Activated T-cell treated with anti-CD3 and anti-CD28 coated beads, Interleukin-2, amount 50 U/mL, for 1 hour (primary cell): Measurements from ENCODE around the gene MTUS2.

Experiments used
- DNase-seq: peaks from one replicate; pipeline ENCODE4 v3.0.0-alpha.2; 2020

Gene MTUS2

DNA sequence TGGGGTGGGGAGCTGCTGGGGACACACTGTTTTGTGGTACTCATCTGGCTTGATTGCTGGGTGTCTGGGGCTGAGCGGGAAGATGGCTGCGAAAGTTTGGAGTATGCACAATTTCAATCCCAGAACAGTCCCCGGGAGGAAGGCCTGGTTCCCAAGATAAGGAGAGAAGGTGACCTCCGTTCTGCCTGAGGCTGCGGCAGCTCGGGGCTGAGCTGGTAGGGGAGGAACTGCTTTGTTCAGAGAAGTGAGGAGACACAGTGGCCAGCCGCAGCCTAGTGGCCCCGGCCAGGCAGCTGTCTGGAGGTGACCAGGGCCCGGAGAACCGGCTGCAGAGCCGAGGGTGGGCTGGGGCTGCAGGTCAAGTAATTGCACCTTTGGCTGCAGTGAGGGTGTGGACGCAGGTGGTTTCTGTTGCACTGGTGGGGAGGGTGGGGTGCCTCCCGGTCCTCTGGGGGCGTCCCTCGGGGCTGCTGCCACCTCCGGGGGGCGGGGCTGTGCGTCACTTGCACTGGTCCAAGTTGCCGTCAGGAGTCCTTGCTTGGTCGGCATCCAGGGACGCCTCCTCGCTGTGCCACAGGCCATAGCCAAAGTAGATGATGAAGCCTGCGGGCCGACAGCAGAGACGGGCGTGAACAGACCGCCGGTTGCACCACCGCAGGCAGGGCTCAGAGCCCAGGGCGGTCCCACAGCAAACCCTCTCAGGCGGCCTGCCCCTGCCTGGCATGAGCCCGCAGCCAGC, 694.0 kb downstream of the MTUS2 start:
- DNase-seq = no peak

DNA sequence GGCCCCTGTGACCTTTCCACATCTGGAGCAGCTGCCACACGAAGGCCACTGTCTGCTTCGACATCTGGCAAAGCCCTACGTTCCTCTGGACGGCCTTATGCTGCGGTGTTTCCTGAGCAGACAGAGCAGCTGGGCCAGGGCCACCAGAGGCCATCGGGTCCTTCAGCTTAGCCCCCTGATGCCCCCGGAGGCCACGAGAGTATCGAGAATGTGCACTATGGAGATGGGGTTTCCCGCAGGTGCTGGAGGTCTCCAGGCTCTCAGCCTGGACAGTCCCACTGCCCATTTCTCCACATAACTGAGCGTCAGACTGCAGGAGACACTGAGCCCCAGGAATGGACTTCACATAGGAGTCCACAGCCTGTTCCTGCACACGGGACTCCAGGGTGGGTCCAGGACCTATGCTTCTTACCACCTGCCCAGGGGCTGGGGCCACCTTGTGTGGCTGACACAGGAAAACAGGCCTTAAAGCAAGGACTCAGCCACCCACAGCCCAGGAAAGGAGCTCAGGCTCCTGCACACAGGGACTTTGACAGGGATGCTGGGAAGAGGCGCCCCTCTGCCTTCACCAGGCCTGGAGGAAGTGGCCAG, 694.7 kb downstream of the MTUS2 start:
- DNase-seq = peak; percentile 15

DNA sequence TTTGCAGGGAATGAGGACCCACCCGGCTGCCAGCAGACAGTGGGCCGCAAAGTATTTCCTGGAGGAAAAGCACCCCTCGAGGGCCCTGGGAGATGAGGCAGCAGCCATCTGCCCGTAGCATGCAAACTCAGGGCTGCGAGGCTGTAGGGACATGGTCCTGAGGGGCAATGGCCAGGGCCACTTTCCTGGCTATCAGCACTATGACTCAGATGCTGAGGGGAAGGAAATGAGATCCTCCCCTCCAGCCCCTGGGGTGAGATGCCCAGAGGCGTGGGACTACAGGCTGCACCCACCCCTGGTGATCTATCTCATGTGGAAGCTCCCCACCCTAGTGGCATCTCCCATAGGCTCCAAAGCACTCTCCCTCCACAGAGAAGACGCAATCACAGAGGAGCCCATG, 695.2 kb downstream of the MTUS2 start:
- DNase-seq = peak; percentile 11

DNA sequence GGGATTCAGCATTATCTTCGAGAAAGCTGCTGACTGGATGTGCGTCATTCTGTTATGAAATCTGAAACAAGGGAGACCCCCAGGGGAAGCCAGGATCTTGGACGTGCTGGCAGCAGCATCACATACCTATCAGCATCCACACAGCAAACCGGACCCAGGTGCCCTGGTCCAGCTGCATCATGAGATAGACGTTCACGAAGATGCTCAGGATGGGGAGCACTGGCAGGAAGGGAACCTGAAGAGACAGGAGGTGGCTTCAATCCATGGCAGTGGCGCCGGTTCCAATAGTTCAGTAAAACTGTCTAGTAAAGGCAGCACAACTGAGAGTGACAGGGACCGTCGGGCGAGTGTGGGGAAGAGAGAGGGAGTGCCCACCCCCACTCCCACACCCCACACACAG, 695.9 kb downstream of the MTUS2 start:
- DNase-seq = peak; percentile 10

DNA sequence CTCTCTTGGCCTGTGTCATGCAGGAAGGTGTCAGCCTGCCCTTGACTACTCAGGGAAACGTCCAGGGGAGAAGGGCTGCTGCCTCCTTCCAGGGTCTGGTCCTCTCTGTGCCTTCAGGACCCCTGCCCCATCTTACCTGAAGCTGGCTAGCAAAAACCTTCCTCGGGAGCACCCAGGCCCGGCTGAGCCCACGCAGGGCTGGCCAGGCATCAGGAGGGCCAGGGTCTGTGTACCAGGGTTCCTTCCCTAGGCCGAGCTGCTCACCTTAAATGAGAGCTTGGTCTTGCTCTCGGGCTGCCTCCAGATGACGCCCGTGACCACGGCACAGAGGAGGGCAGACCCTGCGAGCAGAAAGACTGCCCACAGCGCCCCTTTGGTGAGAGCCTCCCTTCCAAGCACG, 696.7 kb downstream of the MTUS2 start:
- peak; percentile 11 for DNase-seq

DNA sequence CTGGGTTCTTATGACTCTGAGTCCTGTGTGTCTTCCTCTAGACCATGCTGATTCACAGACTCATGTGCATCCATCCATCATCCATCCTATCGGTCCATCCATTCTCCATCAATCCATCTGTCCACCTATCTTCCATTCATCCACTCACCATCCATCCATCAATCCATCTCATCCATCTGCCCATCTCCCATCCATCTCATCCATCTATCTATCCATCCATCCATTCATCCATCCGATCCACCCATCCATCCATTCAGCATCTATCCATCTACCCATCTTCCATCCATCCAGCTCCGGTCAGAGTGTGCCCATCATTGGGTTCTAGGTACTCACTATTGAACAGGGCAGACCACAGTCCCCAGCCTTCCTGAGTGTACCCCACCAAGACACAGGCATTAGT, 699.8 kb downstream of the MTUS2 start:
- DNase-seq = no peak

DNA sequence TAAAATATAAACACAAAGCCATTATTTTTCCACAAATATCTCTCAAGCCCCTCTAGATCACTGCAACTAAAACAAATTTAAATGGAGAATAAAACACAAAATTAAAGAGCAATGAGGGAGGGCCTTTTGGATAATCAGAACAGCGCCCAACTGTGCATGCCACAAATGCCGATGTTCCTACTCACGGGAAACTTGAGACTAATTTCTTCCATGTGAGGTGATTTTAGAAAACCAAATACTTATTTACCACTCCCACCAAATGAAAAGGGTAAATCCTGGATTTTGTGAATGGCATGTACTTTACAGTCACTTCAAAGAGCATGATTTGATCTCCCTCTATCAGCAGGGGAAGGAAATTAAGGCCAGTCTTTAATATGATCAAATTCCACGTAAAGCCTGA, 700.5 kb downstream of the MTUS2 start:
- no peak for DNase-seq

DNA sequence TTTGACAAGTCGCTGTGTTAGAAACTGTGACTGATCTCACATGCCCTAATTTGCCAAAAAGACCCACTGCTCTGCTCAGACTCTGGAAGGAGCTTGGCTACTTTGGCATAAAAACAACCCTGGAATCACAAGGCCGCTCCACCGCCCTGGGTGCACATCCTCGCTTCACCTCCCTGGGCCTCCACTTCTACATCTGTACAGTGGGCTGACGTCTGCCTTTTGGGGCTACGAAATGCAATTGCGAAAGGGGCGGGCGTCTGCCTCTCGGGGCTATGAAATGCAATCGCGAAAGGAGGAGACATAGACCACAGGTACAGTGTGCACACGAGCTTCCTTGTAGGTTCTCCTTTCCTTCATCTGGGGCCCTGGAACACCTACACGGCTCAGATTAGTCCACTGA, 701.2 kb downstream of the MTUS2 start:
- DNase-seq = peak; percentile 10

DNA sequence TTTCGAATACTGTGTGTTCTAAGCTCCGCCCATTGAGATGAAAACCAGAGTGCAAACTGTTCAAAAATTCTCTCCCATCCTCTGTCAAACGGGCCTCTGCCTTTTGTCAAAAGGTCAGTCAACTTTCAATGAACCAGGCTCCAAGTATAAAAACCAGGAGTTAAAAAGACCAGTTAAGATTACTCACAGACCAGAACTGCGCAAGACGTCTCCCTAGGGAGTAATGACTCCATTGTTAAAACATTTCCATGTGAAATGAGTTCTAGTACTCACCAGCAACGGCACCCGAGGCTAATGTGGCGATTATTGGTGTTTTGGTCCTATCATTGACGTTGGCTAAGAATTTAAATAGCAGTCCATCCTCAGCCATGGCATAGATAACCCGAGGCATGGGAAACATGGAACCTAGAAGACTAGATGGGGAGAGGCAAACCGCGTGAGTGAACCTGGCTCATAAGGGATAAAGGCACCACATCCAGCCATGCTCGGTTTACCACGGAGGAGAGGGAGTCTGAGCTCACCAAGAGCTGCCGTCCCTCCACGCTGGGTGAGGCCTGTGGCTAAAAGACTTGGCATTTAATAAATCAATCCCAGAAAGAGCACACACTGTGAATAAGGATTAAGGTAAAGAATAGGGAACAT, 702.0 kb downstream of the MTUS2 start:
- no peak for DNase-seq

DNA sequence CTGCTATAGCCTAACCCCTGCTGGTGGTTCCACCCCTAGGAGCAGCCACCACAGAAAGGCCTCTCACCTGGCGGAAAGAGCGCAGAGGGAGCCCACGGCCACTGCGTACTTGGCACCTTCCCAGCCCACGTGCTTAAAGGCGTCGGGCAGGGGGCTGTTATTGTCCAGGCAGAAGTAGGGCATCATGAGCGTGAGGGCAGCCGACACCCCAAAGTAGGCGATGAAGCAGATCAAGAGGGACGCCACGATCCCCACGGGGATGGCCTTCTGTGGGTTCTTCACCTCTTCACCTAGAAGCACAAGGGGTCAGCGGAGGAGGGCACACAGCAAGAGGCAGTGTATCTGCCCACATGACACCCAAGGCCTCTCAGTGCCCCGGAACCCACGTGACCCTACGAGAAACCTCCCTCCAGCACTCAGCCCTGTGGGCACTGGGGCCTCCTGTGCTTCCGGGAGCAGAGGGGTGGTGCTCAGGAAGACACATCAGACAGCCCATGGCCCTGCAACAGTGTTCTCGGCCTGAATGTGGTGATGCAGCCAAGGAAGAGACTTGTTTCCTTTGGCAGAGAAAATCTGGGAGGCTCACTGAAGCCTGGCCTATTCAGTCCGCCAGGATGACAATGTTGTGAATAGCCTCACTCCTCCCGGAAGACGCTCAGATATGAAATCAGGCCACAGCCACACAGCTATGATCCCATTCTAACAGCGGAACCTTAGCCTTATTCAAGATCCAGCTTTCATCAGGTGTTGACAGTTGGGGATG, 703.2 kb downstream of the MTUS2 start:
- DNase-seq = peak; percentile 15

DNA sequence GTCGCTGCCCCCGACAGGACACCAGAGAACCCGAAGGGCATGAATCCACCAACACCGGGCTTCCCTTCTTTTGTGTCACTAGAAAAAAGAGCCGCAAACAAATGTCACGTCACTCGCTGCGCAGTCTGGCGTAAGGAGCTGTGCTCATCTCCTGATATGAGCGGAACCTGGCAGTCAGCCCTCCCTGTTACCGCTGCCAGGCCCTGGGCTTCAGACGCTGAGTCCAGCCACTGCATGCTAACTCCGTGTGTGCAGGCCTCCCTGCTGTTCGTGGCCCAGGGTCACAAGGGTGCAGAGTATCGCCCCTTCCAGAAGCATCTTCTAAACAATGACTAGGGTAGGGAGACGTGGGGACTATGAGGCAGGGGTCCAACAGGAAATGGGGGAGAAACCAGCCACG, 704.0 kb downstream of the MTUS2 start:
- DNase-seq = peak; percentile 7

DNA sequence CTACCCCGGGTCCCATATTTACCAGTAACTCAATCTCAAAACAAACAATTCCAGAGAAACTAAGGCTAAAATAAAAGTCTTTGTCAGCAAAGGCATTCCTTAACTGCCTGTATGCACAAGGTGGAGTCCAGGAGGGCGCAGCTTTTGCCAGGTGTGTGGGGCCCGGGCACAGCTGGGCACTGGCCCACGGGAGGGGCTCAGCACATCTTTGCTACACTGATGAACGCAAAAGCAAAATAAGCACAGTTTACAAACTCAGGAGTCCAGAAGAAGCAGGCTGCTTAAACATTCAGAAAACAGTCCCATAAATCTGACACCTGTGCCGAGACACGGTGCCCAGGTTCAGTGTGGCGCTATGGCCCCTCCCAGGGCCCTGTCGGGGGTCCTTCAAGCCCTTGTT, 704.5 kb downstream of the MTUS2 start:
- DNase-seq = peak; percentile 6

DNA sequence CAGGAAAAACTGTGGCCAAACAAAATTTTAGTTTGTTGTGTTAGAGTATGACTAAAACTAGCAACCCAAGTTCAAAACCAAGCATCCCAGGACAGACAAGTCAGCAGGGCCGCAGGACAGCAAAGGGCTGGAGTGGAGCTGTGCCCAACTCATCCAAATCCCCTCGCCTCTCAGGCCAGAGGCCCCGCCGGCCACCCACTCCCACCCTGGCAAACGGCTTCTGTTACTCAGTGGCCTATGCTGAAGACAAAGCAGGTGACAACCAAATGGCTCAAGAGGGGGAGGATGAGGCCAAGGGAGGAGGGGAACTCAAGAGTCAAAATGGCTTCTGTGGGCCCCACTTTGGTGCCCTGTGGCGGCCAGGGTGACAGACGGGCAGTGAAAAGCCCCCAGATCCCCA, 705.6 kb downstream of the MTUS2 start:
- DNase-seq = no peak

DNA sequence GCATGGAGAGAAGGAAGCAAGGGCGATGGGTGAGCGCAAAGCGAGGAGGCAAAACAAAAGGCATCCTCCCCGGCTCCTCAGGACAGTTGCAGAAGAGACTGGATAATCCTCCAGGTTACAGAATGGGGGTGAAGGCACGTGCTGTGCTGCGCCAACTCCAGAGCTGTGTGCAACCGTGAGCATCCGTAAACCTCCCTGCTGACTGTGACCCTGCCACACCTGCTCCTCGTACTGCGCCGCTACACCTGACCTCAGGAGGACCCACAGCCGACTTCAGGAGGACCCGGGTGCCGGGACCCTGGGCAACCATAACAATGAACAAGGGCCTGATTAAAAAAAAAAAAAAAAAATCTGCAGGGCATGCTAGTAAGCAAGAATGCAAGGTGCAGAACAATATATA, 706.6 kb downstream of the MTUS2 start:
- DNase-seq = no peak

DNA sequence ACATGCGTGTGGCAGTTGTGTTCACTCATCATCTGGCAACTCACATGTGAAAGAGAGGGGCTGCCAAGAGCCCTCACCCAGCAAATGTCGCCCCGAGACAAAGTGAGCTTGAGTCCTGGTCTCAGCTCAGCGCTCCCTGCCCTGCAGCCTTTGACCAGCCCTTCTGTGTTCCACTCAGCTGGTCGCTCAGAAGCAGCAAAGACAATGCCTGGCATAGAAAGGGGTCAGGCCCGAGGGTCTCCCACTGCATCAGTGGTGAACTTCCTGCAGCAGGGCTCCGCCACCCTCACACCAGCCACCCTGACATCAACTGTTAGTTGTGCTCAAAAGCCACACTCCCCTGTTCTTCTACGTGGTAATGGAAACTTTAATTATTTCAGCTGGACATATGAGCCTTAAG, 707.4 kb downstream of the MTUS2 start:
- peak; percentile 13 for DNase-seq

DNA sequence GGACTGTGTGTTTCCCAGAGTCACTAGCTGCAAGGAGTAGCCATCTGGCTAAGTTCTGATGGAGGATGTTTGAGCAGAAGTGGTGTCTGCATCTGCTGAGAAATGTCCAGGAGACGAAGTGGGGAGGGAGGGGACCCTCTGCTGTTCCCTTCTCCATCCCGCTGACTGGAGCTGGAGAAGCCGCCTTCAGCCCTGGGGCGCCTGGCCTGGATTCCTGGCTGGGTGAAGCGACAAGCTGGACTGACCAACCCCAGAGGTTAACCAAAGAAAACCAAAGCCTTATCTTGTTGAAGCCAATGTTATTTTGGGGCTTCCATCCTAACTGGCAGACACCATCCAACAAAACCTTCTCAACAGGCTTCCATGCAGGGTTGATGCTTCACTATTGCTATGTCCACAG, 707.8 kb downstream of the MTUS2 start:
- DNase-seq = no peak

DNA sequence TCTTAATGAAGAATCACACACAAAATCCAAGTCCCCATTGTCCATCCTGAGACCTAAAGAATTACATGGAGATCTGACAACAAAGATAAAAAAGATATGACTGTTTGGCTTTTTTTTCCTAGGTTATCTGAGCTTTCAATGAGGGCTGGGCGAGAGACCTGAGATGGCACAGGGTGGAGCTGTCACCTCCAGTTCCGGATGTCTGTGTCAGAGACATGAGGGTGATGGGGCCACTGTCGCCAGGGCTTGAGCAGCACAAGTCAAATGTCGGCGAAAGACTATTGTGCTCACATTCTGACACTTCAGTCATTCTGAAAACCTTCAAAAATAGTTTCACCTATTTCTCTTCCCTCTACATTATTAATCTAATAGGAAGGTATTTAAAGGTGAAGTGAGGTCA, 709.6 kb downstream of the MTUS2 start:
- DNase-seq = no peak

DNA sequence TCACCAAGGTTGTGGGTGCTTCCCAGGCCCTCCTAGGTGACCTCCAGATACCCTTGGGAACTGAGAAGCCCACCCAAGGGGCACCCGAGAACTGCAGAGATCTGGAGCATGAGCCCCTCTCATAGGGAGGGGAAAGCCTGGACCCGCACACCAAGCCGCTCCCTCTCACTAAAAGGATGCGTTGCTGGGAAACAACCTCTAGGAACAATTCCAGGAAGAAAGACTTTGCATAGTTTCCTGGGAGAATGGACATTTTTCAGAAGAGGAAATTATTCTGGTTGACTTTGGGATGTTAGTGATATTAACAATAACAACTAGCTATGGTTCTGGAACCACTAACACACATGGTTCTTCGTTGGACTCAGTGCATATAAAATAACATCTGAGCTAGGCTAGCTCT, 710.8 kb downstream of the MTUS2 start:
- DNase-seq = no peak

DNA sequence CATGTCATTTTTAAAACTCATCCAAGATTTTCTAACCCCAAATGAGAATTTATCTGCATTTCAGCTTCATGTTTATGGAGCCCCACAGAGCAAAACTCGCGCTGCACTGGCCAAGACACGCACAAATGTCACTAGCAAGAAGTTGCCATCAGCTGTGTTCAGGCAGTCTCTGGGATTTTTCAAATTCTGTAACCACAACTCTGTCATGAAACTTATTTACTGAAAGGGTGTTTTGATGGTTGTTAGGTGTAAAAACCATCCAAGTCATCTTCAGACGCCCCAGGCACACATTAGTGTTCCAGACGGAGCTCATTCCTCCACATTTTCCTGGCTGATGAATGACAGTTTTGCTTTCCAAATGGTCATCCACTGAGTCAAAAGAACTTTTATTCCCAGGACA, 712.0 kb downstream of the MTUS2 start:
- DNase-seq = no peak

DNA sequence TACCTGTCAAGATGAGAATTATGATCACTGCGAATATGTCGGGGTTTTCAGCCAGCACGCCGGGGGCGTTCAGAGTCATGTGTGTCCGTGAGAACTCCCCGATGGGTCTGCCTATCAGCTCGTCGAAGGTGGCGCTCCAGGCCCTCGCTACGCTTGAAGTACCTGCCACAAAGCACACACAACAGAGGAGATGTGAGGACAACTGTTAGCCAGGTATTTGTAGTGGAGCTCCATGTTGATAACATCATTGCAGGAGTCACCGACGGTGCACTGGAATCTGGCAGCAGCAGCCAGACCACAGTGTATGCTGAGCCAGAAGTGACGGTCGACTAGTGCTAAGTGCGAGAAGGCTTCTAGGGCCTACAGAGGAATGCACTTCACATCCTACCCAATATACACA, 712.7 kb downstream of the MTUS2 start:
- DNase-seq = no peak

DNA sequence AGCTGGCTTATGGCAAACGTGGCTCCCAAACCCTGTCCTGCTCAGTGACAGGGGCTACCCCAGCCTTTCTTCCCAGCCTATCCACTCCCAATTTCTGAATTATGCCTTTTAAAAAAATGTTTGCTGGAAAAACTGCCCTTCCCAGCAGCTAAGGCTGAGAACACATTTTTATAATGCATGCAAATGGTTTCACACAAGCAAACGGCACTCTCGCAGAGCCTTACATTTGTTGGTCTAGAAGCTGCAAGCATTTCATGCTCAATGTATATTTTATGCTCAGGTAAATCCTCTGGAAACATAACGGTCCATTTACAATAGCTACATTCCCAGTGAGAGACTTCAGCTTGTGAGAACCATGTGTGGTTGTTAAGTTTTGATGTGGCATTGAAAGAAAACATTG, 713.9 kb downstream of the MTUS2 start:
- no peak for DNase-seq

DNA sequence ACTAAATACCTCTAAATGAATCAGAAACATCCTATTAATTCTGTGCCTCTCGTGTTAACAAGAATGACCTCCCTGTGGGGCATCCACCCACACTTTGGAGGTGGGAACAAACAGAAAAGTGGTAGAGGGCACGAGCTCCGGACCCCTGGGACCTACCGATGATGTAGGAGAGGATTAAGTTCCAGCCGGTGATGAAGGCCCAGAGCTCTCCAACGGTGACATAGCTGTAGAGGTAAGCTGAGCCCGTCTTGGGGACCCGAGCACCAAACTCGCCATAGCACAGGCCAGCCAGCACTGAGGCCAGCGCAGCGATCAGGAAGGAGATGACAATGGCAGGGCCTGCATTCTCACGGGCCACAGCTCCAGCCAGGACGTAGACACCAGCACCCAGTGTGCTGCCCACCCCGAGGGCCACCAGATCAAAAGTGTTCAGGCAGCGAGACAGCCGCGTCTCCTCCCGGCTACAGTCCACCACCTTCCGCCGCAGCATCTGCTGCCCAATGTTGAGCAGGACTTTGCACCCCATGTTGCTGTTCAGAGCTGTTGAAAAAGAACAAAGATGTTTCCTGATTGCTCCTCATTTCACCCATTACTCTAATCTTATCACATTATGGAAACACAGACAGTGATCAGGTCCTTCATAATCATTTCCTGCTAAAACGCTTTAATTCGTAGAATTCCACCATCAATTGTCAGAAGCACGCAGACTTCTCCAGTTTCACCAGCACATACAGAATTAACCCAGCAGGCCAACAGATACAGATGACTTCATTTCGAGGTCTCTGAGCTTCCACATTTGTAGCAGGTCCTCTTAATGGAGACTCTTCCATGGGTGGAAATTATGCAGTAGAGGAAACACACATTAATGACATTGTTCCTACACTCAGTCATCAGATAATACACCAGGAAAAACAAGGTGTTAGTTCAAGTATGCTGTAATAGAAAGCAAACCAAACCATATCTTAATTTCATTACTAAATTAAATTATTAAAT, 715.8 kb downstream of the MTUS2 start:
- DNase-seq = no peak

DNA sequence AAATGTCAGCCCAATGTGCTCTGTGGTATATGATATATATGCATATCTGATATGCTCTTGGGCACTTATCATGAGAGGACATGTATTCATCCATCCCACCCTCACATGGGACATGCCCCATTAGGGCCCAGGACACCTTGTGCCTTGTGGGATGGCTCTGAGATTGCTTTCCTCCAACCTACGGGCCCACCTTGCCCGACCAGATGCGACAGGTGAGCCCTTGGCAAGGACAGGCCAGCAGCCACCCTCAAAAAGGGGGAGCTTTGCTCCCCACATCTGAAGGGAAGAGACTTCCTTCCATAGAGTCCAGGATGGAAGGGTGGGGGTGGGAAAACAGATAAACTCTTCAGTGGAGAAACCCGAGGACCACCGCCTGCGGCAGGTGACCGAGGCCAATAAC, 716.7 kb downstream of the MTUS2 start:
- no peak for DNase-seq
